Measurements from ENCODE around the gene MAPKAPK5.
"Not testable (repeated sequence)": the region's sequence is repeated elsewhere in the genome, so short reads cannot be mapped to it uniquely, and the experiment has no call there.

DNA sequence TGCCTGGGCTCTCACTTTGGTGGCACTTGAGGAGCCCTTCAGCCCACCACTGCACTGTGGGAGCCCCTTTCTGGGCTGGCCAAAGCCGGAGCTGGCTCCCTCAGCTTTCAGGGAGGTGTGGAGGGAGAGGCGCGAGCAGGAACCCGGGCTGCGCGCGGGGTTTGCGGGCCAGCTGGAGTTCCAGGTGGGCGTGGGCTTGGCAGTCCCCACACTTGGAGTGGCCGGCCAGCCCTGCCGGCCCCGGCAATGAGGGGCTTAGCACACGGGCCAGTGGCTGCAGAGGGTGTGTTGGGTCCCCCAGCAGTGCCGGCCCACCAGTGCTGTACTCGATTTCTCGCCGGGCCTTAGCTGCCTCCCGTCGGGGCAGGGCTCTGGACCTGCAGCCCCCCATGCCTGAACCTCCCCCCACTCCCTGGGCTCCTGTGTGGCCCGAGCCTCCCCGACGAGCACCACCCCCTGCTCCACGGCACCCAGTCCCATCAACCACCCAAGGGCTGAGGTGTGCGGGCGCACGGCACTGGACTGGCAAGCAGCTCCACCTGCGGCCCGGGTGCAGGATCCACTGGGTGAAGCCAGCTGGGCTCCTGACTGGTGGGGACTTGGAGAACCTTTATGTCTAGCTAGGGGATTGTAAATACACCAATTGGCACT, 6.4 kb upstream of the MAPKAPK5 start:
- TF ChIP-seq SUZ12 (IDR thresholded peaks at IDR 0.05; ENCODE audit: extremely low read depth, insufficient read depth, insufficient read length); YY1 (IDR thresholded peaks at IDR 0.05; ENCODE audit: insufficient read depth, insufficient read length); ZNF274 (IDR thresholded peaks at IDR 0.05; ENCODE audit: low read depth, low read length): not testable (repeated sequence)
